GM08714 (cell line): ENCODE measurements around the gene C9orf57.
"Not testable (repeated sequence)": the region's sequence is repeated elsewhere in the genome, so short reads cannot be mapped to it uniquely, and the experiment has no call there.

Source experiments
- H3K4me3 ChIP-seq: fragments of 200-500 bp; sonication (Bioruptor generic); 2 replicates; pipeline ENCODE4 v1.5.1; 2014; ENCODE audit warnings: mild to moderate bottlenecking, low read length, inconsistent platforms
- ZNF274 ChIP-seq: IDR thresholded peaks from 2 replicates; pipeline ENCODE4 v1.6.1; 2012; ENCODE audit warnings: mild to moderate bottlenecking, low read depth, low read length

Gene C9orf57

DNA sequence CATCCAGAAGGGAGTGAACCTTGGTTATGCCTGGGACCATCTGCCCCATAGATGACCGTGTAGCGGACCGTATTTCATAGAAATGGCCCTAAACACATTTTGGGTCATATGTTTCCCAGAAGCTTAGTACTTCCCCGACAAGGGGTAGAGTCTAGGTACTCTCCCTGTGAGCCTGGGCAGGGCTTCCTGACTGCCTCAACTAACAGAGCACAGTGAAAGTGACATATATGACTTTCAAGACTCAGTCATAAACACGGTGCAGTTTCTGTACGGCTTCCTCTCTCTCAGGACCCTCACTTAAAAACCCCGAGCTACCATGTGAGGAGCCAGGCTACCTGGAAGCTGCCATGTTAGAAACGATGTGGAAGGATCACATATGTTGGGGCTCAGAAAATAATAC is 20.9 kb downstream of the C9orf57 start:
- TF ChIP-seq ZNF274 = no peak
- H3K4me3 ChIP-seq = no peak overlapping the region

DNA sequence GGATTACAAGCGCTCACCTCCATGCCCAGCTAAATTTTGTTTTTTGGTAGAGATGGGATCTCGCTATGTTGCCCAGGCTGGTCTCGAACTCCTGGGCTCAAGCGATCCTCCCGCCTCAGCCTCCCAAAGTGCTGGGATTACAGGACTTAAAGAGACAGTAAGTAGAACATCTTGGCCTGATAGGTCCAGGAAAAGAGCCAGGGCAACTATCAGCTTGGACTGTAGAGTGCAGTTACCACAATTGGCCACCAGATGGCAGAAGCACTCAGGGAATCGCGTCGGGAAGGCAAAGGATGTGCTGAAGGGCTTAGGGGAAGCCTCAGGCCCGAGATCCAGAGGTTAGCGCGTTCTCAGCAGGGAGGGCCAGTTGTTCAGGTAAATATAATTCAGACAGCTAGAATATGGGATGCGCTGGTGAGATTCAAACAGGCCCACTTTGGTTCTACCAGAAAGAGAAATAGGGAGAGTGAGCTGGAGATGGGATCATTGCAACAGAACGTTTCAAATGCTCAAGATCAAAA is 21.5 kb downstream of the C9orf57 start:
- no peak for TF ChIP-seq ZNF274

DNA sequence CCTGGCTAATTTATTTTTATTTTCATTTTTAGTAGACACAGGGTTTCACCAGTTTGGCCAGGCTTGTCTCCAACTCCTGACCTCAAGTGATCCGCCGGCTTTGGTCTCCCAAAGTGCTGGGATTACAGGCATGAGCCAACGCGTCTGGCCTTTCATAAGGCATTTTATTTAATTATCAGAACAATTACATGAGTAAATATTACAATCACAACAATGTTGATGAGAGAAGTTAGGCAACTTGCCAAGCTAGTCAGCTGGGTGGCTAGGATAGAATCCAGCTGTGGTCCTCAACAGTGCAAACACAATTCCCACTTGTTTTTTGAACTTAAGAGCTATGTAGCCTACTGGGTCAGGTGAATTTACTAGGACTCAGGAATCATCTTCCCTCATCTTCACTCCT is 22.0 kb downstream of the C9orf57 start:
- no peak for TF ChIP-seq ZNF274
- H3K4me3 ChIP-seq = no peak overlapping the region

More for the DNA sequence above, 21.5 kb downstream of the C9orf57 start:
- no peak overlapping the region for H3K4me3 ChIP-seq

DNA sequence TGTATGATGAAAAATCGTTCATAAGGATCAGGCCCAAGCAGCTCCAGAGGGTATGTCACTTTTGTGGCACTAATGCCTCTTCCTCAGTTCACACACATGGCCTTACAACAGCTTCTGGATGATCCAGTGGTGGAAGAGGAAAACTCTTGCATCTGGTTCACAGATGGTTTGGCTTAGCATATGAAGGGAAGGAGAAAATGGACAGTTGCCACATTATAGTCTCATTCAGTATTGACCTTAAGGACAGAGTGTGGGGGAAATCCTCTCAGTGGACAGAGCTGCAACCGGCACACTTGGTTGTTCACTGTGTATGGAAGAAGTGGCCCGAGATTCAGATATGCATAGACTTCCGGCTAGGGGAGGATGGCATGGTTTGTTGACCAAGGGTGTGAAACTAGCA is 22.8 kb downstream of the C9orf57 start:
- H3K4me3 ChIP-seq = no peak overlapping the region
- TF ChIP-seq ZNF274 = no peak

DNA sequence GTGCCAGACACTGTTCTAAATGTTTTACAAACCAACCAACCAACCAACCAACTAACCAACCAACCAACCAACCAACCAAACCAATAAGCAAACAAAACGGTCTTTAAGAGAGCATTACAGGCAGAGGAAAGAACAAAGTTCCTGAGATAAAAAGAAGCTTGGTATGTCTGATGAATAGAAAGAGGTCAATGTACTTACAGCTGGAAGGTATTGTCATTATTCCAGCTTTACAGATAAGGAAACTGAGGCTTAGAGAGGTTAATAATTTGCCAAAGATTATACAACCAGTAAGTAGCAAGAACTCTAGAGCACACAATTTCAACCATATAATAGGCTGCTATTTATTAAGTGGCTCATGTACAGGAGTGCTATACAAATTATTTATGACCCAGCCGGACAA is 29.6 kb downstream of the C9orf57 start:
- TF ChIP-seq ZNF274 = no peak
- H3K4me3 ChIP-seq = no peak overlapping the region

DNA sequence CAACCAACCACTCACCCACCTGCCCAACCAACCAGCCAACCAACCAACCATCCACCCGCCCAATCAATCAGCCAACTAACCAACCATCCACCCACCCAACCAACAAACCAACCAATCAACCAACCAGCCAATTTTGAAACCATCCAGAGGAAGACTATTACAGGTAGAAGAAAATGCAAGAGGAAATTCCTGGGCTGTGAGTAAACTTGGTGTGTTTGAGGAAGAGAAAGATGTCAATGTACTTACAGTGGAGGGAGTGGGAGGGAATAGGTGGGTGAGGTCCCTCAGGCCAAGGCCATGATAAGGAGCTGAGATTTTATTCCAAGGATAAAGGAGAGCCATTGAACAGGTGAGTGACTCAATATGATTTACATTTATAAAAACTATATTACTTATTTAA is 30.4 kb downstream of the C9orf57 start:
- no peak overlapping the region for H3K4me3 ChIP-seq
- TF ChIP-seq ZNF274 = no peak

DNA sequence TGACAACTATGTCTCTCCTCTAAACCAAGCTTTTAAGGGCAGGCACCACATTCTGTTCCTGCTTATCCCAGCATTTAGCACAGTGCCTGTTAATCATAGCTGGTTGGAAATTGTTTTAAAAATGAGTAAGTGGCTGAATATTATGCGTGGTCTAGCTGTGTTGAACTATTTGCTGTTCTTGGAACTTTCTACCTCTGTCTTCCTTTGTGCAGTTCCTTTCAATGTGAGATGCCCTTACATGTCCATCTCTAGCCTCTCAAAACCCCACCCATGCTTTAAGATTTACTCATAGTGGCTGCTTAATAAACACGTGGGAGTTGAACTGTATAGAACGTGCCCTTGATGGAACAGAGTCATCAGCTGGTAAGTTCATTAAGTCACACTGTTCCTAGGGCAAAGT is 34.5 kb downstream of the C9orf57 start:
- TF ChIP-seq ZNF274 = no peak
- H3K4me3 ChIP-seq = no peak overlapping the region

DNA sequence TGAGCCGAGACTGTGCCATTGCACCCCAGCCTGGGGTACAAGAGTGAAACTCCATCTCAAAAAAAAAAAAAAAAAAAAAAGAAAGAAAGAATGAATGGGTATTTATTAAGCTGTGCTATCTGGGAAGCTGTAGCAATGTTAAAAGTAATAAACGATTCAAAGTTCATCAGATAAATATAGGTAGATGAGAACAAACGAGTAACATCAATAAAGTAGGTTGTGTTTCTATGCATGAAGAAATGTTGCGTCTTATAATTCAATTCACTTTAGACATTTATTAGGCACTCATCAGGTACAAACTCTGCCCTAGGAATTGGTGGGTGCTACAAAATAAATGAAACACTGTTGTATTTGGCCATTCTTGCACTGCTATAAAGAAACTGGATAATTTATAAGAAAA is 36.8 kb downstream of the C9orf57 start:
- TF ChIP-seq ZNF274 = no peak
- no peak overlapping the region for H3K4me3 ChIP-seq

DNA sequence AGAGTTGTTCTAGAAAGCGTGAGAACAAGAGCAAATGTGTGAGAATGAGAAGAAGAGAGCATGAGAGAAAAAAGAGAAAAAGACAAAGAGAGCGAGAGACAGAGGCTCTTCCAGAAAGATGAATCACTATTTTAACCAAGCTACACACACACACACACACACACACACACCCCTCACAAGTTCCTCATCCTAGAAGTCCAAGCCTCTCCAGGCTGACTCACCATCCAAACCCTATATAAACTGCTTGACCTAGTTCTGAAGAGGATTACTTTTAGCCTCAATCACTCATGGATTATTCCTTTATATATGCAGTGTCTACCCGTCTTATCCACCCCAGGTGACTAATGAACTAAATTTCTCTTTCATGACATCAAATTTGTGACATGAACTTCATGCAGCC is 37.6 kb downstream of the C9orf57 start:
- no peak overlapping the region for H3K4me3 ChIP-seq
- no peak for TF ChIP-seq ZNF274

DNA sequence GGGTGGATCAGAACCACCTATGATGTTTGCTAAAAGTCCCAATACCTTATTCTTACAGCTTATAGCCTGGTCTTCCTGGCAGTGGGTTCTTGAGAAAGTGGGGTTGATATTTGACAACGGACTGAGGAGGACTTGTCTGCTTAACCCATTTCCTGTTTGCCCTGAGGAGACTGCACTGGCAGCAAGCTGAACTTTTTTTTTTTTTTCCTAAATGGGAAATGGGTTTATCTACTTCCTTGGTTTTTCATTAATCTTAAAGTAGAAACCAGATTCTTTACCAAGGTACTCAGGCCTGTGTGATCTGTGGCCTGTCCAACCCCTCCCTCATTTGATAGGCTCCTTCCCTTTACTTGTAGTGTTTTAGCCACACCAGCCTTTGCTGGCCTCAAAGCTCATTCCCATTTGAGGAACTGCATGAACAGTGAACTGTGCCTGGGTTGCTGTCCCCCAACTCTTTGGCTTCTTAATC is 47.1 kb downstream of the C9orf57 start:
- no peak for TF ChIP-seq ZNF274
- H3K4me3 ChIP-seq = no peak overlapping the region

DNA sequence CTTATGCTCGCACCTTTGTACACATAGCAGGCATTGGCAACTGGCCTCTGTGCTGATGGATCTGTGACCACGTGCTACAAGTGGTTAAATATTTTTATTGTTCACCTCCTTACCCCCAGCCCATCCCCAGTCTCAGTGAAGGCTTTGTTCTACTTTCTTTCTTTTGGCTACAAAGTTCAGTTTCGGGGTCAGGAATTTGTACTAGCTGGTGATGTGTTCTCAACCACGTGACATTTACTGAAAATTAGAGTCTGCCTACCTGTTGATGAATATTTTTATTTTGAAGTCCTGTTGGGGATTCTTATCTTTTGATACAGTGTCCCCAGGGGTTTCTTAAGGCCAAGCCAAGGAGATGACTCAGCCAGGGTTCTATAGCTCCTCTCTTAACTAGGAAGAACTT is 47.8 kb downstream of the C9orf57 start:
- no peak for TF ChIP-seq ZNF274
- H3K4me3 ChIP-seq = no peak overlapping the region

DNA sequence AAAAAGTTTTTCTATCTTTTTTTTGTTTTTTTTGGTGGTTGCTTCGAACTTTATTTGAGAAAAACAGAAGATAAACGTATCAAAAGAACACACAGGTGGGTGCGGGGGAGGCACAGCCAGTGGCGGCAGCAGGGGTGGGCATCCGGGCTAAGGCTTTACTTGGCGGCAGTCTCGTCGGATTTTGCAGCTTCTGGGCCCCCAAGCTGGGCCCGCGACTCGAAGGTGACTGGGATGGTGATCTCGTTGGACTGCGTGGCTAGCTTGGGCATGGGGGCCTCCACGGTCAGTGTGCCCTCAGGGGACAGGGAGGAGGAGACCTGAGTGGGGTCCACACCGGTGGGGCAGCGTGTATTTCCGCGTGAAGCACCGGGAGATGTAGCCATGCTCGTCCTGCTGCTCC is 52.7 kb downstream of the C9orf57 start:
- H3K4me3 ChIP-seq = not testable (repeated sequence)

DNA sequence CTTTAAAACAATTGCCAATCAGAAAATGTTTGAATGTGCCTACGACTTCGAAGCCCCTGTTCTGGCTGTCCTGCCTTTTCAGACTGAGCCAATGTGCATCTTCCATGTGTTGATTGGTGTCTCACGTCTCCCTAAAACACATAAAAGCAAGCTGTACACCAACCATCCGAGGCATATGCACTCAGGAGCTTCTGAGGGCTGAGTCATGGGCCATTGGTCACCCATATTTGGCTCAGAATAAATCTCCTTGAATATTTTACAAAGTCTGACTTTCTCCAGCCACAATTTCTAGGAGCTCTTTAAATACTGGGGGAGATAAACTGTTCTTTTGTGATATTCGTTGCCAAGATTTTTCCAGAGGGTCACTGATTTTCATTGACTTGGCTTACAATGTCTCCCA is 53.9 kb downstream of the C9orf57 start:
- no peak overlapping the region for H3K4me3 ChIP-seq
- no peak for TF ChIP-seq ZNF274

DNA sequence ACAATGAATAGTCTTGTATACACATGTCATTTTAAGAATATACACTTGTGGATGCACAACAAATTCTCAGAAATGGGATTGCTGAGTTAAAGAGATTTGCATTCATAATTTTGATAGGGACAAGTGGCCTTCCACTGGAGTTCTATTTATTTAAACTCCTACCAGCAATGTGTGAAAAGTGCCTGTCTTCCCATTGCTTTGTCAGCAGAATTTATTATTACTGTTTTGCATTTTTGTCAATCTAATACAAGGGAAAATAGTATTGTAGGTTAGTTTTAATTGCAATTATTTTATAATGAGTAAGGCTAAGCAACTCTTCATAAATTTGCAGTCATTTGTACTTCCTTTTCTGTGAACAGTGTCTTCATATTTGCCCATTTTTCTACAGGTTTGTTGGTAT is 55.0 kb downstream of the C9orf57 start:
- no peak for TF ChIP-seq ZNF274
- no peak overlapping the region for H3K4me3 ChIP-seq
